Pancreas (tissue), 10 donors: ENCODE measurements around the gene XPO5. TPM values are rescaled to one million over a fixed set of nuclear protein-coding genes. Genes with fewer than 3 reads are reported as not detected.

ENCODE experiments used
- ATAC-seq, 4 donors: fragments of 200-7000 bp; cut with Tn5 transposase; one replicate each; pipeline versions ENCODE4 v1.8.0 to v1.9.1; 2020; ENCODE audit warnings: mild to moderate bottlenecking in 4 of 4, moderate library complexity in 4 of 4
- DNase-seq, 6 donors: peaks; one replicate each; pipeline ENCODE4 v3.0.0-alpha.2; 2020
- FAIRE-seq: peaks from 2 replicates; lab custom pipeline; 2012; peaks lifted over from hg19 to GRCh38; lab: Jason Lieb, UNC
- H3K27ac ChIP-seq, 4 donors: fragments of 200-600 bp; sonication (generic); 1 replicate in 3 of 4; 2 replicates in 1 of 4; pipeline versions ENCODE4 v1.5.0 to v1.8.0; 2020
- H3K27me3 ChIP-seq, 4 donors: fragments of 200-600 bp; one replicate each; pipeline ENCODE4 v1.8.0; 2021
- H3K36me3 ChIP-seq, 3 donors: fragments of 200-600 bp; sonication (generic) in 1 of 3; one replicate each; pipeline versions ENCODE4 v1.5.0 to v1.8.0; 2020 to 2021
- H3K4me1 ChIP-seq, 3 donors: fragments of 200-600 bp; one replicate each; pipeline ENCODE4 v1.8.0; 2021
- H3K4me3 ChIP-seq, 4 donors: fragments of 200-600 bp; sonication (generic) in 2 of 4; one replicate each; pipeline versions ENCODE4 v1.5.0 to v1.8.0; 2020 to 2021
- H3K9me3 ChIP-seq, 4 donors: fragments of 200-600 bp; one replicate each; pipeline ENCODE4 v1.8.0; 2021
- CTCF ChIP-seq, 4 donors: fragments of 200-600 bp; sonication (generic) in 3 of 4; IDR thresholded peaks; one replicate each; pipeline versions ENCODE4 v1.5.0 to v1.8.0; 2021; ENCODE audit warnings: antibody characterized with exemption in 4 of 4
- WGBS, 2 donors: extraction: QIAGEN DNeasy Blood & Tissue Kit; methylation state at CpG; one replicate each; pipeline ENCODE4 v1.1.7; 2013; 5-methylcytosine and 5-hydroxymethylcytosine counted together
- intact Hi-C, 3 donors: fragments of 100-400 bp; cut with DNase I; formaldehyde crosslinking; loops; one replicate each; pipeline versions ENCODE4 v1.11.1 to v1.14.2; 2022
- polyA plus RNA-seq, 2 donors: library from polyadenylated mRNA; stranded (reverse); fragments of 200-250 nt; gene quantifications; one replicate each; pipeline ENCODE4 v1.2.3, GENCODE V29; 2013
- total RNA-seq, 6 donors: library from RNA; stranded (reverse); fragmentation: NEBNext Ultra II Directional in 4 of 6; extraction: Animal tissue kit (Norgen Biotek cat#: 25700) in 4 of 6; gene quantifications; one replicate each; pipeline versions ENCODE4 v1.2.1 to v1.2.4, GENCODE V29; 2021 to 2023
- donor health status: healthy with polysubstance abuse.
- donor health status: DM: no; HTN: no; CAD: no; lungs with moderate emphysema.
- donor health status: DM: no; HTN: no; CAD: no.
- donor health status: control.
- donor health status: control.
- donor health status: Bipolar disorder and iron deficiency.
- donor health status: DM: yes; HTN: yes; CAD: no.
- donor health status: DM: no; HTN: no; CAD: no.
- donor health status: DM: no; HTN: no; CAD: no.
- donor health status: DM: yes; HTN: yes; CAD: no.

XPO5 gene
- total and polyA plus RNA-seq, 8 donors: 13.6 to 25.7 (median 20.6) TPM

GRCh38 chr6:43515808-43516207, 60.0 kb downstream of the XPO5 start:
- no peak for FAIRE-seq
- Histone ChIP-seq H3K9me3 (no peaks in the 10 kb centered on the region), H3K27ac (peak overlapping the region in 1 of 4 donors; percentile 67), H3K36me3 (peaks cover 0 to 53% (median 33%) of the 10 kb centered on the region in 3 donors), H3K4me3 (peak overlapping the region; percentile 78 to 97 (median 86)), H3K4me1 (peaks cover 19 to 31% (median 24%) of the 10 kb centered on the region in 3 donors), H3K27me3 (no peaks in the 10 kb centered on the region)
- no peak for ATAC-seq
- 29 to 42% methylated on average over 9 of the region's 9 CpGs for WGBS, 2 donors
- no peak for DNase-seq
- intact Hi-C loops: no loop called here
- TF ChIP-seq CTCF (IDR thresholded peaks at IDR 0.05): no peak

GRCh38 chr6:43511824-43512415, 63.9 kb downstream of the XPO5 start:
- H3K27ac ChIP-seq: no peak overlapping the region
- no peaks in the 10 kb centered on the region for H3K9me3 ChIP-seq
- peaks cover 8 to 18% (median 16%) of the 10 kb centered on the region in 3 donors for H3K4me1 ChIP-seq
- intact Hi-C loops: no loop called here
- H3K36me3 ChIP-seq: peaks cover 0 to 40% (median 23%) of the 10 kb centered on the region in 3 donors
- FAIRE-seq (no peak), DNase-seq (no peak), ATAC-seq (no peak)
- 87 to 90% methylated on average over 11 of the region's 11 CpGs for WGBS, 2 donors
- H3K27me3 ChIP-seq: no peaks in the 10 kb centered on the region
- TF ChIP-seq CTCF (IDR thresholded peaks at IDR 0.05): no peak
- H3K4me3 ChIP-seq: no peak overlapping the region

GRCh38 chr6:43510827-43511163, 65.0 kb downstream of the XPO5 start:
- FAIRE-seq (no peak), DNase-seq (peak in 1 of 6 donors; percentile 38), ATAC-seq (peak; percentile 1 to 7 (median 5))
- no peaks in the 10 kb centered on the region for H3K9me3 ChIP-seq
- H3K27me3 ChIP-seq: no peaks in the 10 kb centered on the region
- intact Hi-C loops: no loop called here
- peak overlapping the region in 1 of 4 donors; percentile 94 for H3K4me3 ChIP-seq
- 69 to 71% methylated on average over 10 of the region's 10 CpGs for WGBS, 2 donors
- TF ChIP-seq CTCF (IDR thresholded peaks at IDR 0.05): no peak
- peaks cover 8 to 17% (median 15%) of the 10 kb centered on the region in 3 donors for H3K4me1 ChIP-seq
- peaks cover 0 to 40% (median 23%) of the 10 kb centered on the region in 3 donors for H3K36me3 ChIP-seq
- peak overlapping the region in 1 of 4 donors; percentile 34 for H3K27ac ChIP-seq

GRCh38 chr6:43509984-43510826, 65.6 kb downstream of the XPO5 start, which contains the start of gene LRRC73:
TSS of gene LRRC73 (minus strand) at chr6:43510346. CDS start at chr6:43509785, 561 bp downstream.
- 6% methylated on average over 71 to 96 of the region's 96 CpGs for WGBS, 2 donors

More at GRCh38 chr6:43509984-43510826, 65.6 kb downstream of the XPO5 start, which contains the start of gene LRRC73:
- Histone ChIP-seq H3K9me3 (no peaks in the 10 kb centered on the region), H3K4me1 (peaks cover 6 to 11% (median 9%) of the 10 kb centered on the region in 3 donors), H3K4me3 (peak within 1 kb of the TSS; percentile 59 to 94 (median 74)), H3K27me3 (no peaks in the 10 kb centered on the region), H3K27ac (peak within 1 kb of the TSS in 2 of 4 donors; percentile 22 to 34), H3K36me3 (peaks cover 0 to 37% (median 23%) of the 10 kb centered on the region in 3 donors)
- no peak for TF ChIP-seq CTCF (IDR thresholded peaks at IDR 0.05)
- ATAC-seq (peak; percentile 89 to 93 (median 91)), FAIRE-seq (no peak), DNase-seq (peak; percentile 87 to 98 (median 95))
- intact Hi-C loops: loop anchor here in 2 of 3 donors (5.0 to 10.0 kb wide), 2 partner anchors 55 to 58 kb away; partner anchors contain the start of gene DLK2 (in 1 of the 2)
